K562 (cell line): ENCODE data around the gene URM1. TPM values are rescaled to one million over a fixed set of nuclear protein-coding genes. Genes with fewer than 3 reads are reported as not detected.

Experiments used
- ARNT ChIP-seq, 2 experiments: fragments of 450-650 bp; IDR thresholded peaks; 2 replicates each; pipeline ENCODE4 v1.6.1; 2016; ENCODE audit warnings: mild to moderate bottlenecking in 1 of 2
- KLF16 ChIP-seq: IDR thresholded peaks from 2 replicates; pipeline ENCODE4 v1.6.1; 2016; ENCODE audit warnings: antibody characterized with exemption
- UBTF ChIP-seq, 2 experiments: IDR thresholded peaks; 2 replicates each; pipeline ENCODE4 v1.6.1; 2012; ENCODE audit warnings: improper control_type of control experiment in 2 of 2, low read depth in 2 of 2, low read length in 2 of 2, borderline replicate concordance in 1 of 2
- USF1 ChIP-seq: sonication (generic); formaldehyde crosslinking; IDR thresholded peaks from 2 replicates; pipeline ENCODE4 v1.9.0; 2022; ENCODE audit warnings: mild to moderate bottlenecking, missing genetic modification reagents
- ZHX1 ChIP-seq: fragments of 150-350 bp; conservative IDR thresholded peaks from 2 replicates; pipeline ENCODE4 v1.6.1; 2014; ENCODE audit warnings: low read length
- ZNF280A ChIP-seq: fragments of 450-650 bp; IDR thresholded peaks from 2 replicates; pipeline ENCODE4 v1.6.1; 2018; ENCODE audit warnings: mild to moderate bottlenecking, low read depth; ENCODE audit not compliant: partially characterized antibody
- polyA plus RNA-seq, 8 experiments: library from polyadenylated mRNA; depleted of rRNA in 4 of 8; stranded (reverse) in 5 of 8; unstranded in 3 of 8; fragments of >200 nt; fragmentation: Nextera tagmentation in 2 of 8; fragmentation: Illumina TruSeq in 1 of 8; extraction: Ambion mirVana in 2 of 8; extraction: Trizol in 1 of 8; gene quantifications; 2 replicates each; pipeline versions ENCODE4 v1.2.1 to v1.2.3, GENCODE V29; 2011 to 2014; ENCODE audit warnings: inconsistent platforms in 1 of 8, missing spikeins in 1 of 8
- total RNA-seq, 7 experiments: library from RNA; depleted of rRNA in 6 of 7; stranded (reverse); fragments of >200 nt in 6 of 7; fragmentation: Illumina TruSeq in 2 of 7; extraction: Trizol in 2 of 7; gene quantifications; 2 replicates each; pipeline versions ENCODE4 v1.2.1 to v1.2.3, GENCODE V29; 2011 to 2021; ENCODE audit warnings: low replicate concordance in 1 of 7
- TF ChIP-seq, protein P1 (sequence below), 2 experiments: fragments of 450-650 bp in 1 of 2; sonication (generic) in 1 of 2; formaldehyde crosslinking in 1 of 2; IDR thresholded peaks; 2 replicates each; pipeline versions ENCODE4 v1.7.1 to v1.9.0; 2016 to 2022; ENCODE audit warnings: inconsistent platforms in 1 of 2, mild to moderate bottlenecking in 1 of 2, missing genetic modification reagents in 1 of 2

The URM1 gene
- total and polyA plus RNA-seq, 9 of the 15 experiments (the other 6 are each of a cell fraction or from before 2014, with no cell fraction given): 10.1 to 88.9 (median 53.3) TPM

DNA sequence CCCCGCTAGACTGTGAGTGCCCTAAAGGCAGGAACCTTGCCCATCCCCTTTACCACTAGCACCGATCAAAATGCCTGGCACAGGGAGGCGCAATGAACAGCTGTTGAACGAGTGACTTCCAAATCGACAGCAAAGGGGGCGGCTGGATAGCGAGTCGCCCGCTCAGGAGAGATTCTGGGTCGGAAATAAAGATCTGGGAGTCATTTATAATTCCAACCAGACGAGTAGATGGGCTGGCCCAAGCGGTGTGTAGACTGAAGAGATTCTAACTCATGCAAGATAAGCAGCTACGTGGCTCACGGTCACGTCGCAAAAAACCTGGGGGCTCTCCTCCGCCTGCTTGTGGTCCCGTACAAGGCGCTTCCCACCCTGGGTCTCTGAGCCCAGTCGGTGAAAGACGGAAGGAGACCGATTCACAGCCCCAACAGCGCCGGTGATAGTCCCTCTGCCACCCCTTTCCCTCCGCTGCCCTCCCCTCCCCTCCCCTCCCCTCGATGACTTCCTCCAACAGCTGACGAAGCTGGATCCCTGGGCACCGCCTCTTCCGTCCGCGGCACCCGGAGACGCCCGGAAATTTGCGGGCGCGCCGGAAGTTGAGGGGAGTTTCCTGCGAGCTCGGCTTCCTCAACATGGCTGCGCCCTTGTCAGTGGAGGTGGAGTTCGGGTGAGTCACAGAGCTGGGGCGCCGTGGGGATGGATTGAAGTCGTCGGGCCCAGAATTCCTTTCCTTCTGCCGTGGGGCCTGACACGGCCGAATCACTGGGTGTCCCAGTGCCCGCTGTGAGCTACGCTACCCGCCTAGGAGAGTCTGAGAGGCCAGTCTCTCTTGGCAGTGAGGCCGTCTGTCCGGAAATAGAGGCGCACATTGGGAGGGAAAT is at the start of gene URM1 (continued):
- TF ChIP-seq, protein P1, sequence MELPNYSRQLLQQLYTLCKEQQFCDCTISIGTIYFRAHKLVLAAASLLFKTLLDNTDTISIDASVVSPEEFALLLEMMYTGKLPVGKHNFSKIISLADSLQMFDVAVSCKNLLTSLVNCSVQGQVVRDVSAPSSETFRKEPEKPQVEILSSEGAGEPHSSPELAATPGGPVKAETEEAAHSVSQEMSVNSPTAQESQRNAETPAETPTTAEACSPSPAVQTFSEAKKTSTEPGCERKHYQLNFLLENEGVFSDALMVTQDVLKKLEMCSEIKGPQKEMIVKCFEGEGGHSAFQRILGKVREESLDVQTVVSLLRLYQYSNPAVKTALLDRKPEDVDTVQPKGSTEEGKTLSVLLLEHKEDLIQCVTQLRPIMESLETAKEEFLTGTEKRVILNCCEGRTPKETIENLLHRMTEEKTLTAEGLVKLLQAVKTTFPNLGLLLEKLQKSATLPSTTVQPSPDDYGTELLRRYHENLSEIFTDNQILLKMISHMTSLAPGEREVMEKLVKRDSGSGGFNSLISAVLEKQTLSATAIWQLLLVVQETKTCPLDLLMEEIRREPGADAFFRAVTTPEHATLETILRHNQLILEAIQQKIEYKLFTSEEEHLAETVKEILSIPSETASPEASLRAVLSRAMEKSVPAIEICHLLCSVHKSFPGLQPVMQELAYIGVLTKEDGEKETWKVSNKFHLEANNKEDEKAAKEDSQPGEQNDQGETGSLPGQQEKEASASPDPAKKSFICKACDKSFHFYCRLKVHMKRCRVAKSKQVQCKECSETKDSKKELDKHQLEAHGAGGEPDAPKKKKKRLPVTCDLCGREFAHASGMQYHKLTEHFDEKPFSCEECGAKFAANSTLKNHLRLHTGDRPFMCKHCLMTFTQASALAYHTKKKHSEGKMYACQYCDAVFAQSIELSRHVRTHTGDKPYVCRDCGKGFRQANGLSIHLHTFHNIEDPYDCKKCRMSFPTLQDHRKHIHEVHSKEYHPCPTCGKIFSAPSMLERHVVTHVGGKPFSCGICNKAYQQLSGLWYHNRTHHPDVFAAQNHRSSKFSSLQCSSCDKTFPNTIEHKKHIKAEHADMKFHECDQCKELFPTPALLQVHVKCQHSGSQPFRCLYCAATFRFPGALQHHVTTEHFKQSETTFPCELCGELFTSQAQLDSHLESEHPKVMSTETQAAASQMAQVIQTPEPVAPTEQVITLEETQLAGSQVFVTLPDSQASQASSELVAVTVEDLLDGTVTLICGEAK (IDR thresholded peaks at IDR 0.05): peak; percentile 95
- TF ChIP-seq, protein P1 (CRISPR knock-in tag; IDR thresholded peaks at IDR 0.05): no peak
- 0 out of 4 replicates have a peak, but pooled peaks of 1 of the 2 experiments have one; percentile 55 for TF ChIP-seq UBTF (IDR thresholded peaks at IDR 0.05; ENCODE audit: borderline replicate concordance in 1 of 2, low read depth in 2 of 2, low read length in 2 of 2)
- no peak for TF ChIP-seq KLF16
- no peak for TF ChIP-seq ARNT (IDR thresholded peaks at IDR 0.05)
- no peak for TF ChIP-seq ZHX1
- TF ChIP-seq ZNF280A: no peak
- TF ChIP-seq USF1 (CRISPR knock-in tag): no peak
